ENCODE results near the gene ELOA. TPM values are rescaled to one million over a fixed set of nuclear protein-coding genes. Genes with fewer than 3 reads are reported as not detected.

ELOA gene
- total and polyA plus RNA-seq, 9 of the 15 experiments (the other 6 are each of a cell fraction or from before 2014, with no cell fraction given): 31.9 to 98.6 (median 61.3) TPM

DNA sequence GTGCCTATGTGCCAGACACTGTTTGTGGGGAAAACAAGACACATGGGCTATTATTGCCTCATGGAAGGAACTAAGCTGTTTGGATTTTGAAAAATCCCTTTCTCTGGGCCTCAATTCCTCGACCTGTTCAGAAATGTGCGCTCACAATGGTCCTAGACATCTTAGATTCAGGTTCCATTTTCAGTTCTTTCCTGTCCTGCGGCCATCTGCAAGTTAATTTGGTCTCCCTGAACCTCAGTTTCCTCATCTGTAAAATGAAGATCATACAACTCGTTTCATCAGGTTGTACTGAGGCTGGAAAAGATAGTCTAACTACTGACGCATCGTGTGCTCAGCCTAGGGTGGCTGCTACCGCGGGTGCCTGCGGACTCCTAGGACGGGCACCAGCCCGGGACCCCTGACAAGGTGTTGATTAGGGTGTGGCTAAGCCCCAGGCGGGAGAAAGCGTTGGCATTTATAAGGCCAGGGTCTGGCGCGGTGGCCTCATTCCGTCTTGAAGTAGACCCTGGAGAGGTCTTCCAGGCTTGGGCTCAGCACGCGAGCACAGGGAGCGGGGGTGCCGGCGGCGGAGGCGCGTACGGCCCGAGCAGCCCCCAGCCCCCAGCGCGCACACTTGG is 493 bp upstream of the ELOA start (continued):
- TF ChIP-seq, protein P1, sequence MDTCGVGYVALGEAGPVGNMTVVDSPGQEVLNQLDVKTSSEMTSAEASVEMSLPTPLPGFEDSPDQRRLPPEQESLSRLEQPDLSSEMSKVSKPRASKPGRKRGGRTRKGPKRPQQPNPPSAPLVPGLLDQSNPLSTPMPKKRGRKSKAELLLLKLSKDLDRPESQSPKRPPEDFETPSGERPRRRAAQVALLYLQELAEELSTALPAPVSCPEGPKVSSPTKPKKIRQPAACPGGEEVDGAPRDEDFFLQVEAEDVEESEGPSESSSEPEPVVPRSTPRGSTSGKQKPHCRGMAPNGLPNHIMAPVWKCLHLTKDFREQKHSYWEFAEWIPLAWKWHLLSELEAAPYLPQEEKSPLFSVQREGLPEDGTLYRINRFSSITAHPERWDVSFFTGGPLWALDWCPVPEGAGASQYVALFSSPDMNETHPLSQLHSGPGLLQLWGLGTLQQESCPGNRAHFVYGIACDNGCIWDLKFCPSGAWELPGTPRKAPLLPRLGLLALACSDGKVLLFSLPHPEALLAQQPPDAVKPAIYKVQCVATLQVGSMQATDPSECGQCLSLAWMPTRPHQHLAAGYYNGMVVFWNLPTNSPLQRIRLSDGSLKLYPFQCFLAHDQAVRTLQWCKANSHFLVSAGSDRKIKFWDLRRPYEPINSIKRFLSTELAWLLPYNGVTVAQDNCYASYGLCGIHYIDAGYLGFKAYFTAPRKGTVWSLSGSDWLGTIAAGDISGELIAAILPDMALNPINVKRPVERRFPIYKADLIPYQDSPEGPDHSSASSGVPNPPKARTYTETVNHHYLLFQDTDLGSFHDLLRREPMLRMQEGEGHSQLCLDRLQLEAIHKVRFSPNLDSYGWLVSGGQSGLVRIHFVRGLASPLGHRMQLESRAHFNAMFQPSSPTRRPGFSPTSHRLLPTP (IDR thresholded peaks at IDR 0.05; ENCODE audit: borderline replicate concordance, extremely low read depth, insufficient read length): no peak
- TF ChIP-seq SMAD1 (IDR thresholded peaks at IDR 0.05; ENCODE audit: low read depth, low read length, partially characterized antibody): no peak
- 0 out of 4 replicates have a peak, but pooled peaks of 1 of the 2 experiments have one; percentile 7 for TF ChIP-seq ETV6 (IDR thresholded peaks at IDR 0.05; ENCODE audit: borderline replicate concordance in 1 of 2, low read depth in 2 of 2, low read length in 1 of 2)
- peak; percentile 7; the same call in 1 of the 2 replicates for TF ChIP-seq ETV6 (CRISPR knock-in tag; IDR thresholded peaks at IDR 0.05; ENCODE audit: borderline replicate concordance)
- no peak for TF ChIP-seq EGR1 (conservative IDR thresholded peaks at IDR 0.05)
- no peak for TF ChIP-seq TRIM24 (IDR thresholded peaks at IDR 0.05)
- TF ChIP-seq, protein P2, sequence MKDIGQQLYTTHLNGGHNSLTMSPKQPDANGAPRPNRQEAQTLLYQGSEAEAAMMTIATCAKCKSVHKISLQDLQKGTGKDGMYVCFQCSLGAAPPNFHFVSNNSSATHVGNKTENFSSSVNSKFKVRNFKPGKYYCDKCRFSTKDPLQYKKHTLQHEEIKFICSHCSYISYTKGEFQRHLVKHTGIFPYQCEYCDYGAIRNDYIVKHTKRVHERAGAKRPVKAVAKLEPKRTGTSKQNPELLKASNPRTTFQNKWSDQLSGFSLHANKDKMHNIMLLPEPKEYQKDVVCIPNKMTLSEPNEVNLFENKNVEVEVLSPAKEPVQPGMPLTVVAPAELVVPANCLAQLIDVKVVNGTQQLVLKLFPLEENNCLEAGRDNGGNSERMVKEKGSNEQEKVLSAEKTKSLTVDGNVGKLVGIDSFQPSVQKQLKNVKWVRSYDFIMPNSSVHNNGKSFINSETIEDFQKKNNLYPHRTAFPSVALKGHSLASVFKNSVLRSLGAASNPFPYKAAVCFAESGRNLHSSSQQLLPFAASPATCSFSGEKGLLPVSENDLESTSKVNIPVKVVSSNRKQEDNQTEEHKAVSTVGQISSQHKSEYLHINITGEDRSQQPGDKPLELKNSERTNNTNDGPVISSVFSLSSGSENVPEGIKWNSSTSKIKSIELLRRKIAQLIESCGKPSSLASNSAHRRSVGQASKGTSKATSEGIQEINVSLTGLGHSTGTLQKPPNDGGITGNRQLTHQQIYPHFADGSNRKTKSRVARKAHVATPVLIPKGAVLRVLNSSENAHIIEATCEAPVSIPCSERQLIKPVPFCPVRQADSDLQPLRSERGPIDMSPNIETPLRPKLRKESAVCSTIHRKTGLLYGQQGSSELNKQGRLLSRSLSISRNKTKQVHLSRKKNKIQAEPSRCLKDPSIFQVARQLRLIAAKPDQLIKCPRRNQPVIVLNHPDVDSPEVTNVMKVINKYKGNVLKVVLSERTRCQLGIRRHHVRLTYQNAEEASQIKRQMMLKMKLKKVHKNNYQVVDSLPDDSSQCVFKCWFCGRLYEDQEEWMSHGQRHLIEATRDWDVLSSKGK (CRISPR knock-in tag; IDR thresholded peaks at IDR 0.05): no peak
- TF ChIP-seq ZNF165 (CRISPR knock-in tag; IDR thresholded peaks at IDR 0.05; ENCODE audit: borderline replicate concordance): 0 out of 2 replicates have a peak, but pooled peaks have one; percentile 48
- no peak for TF ChIP-seq HMG20A (CRISPR knock-in tag; conservative IDR thresholded peaks at IDR 0.05)
- TF ChIP-seq ZBTB1 (CRISPR knock-in tag; IDR thresholded peaks at IDR 0.05; ENCODE audit: borderline replicate concordance, low read depth): no peak
- TF ChIP-seq, protein P3, sequence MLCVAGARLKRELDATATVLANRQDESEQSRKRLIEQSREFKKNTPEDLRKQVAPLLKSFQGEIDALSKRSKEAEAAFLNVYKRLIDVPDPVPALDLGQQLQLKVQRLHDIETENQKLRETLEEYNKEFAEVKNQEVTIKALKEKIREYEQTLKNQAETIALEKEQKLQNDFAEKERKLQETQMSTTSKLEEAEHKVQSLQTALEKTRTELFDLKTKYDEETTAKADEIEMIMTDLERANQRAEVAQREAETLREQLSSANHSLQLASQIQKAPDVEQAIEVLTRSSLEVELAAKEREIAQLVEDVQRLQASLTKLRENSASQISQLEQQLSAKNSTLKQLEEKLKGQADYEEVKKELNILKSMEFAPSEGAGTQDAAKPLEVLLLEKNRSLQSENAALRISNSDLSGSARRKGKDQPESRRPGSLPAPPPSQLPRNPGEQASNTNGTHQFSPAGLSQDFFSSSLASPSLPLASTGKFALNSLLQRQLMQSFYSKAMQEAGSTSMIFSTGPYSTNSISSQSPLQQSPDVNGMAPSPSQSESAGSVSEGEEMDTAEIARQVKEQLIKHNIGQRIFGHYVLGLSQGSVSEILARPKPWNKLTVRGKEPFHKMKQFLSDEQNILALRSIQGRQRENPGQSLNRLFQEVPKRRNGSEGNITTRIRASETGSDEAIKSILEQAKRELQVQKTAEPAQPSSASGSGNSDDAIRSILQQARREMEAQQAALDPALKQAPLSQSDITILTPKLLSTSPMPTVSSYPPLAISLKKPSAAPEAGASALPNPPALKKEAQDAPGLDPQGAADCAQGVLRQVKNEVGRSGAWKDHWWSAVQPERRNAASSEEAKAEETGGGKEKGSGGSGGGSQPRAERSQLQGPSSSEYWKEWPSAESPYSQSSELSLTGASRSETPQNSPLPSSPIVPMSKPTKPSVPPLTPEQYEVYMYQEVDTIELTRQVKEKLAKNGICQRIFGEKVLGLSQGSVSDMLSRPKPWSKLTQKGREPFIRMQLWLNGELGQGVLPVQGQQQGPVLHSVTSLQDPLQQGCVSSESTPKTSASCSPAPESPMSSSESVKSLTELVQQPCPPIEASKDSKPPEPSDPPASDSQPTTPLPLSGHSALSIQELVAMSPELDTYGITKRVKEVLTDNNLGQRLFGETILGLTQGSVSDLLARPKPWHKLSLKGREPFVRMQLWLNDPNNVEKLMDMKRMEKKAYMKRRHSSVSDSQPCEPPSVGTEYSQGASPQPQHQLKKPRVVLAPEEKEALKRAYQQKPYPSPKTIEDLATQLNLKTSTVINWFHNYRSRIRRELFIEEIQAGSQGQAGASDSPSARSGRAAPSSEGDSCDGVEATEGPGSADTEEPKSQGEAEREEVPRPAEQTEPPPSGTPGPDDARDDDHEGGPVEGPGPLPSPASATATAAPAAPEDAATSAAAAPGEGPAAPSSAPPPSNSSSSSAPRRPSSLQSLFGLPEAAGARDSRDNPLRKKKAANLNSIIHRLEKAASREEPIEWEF (CRISPR knock-in tag; IDR thresholded peaks at IDR 0.05): no peak
- no peak for TF ChIP-seq MCM3 (IDR thresholded peaks at IDR 0.05)
- 0 out of 2 replicates have a peak, but pooled peaks have one; percentile 15 for TF ChIP-seq ZNF589 (CRISPR knock-in tag; IDR thresholded peaks at IDR 0.05; ENCODE audit: low read depth)
- no peak for TF ChIP-seq ZKSCAN8 (CRISPR knock-in tag; IDR thresholded peaks at IDR 0.05)
- TF ChIP-seq ZNF41 (CRISPR knock-in tag; conservative IDR thresholded peaks at IDR 0.05): no peak
- TF ChIP-seq ZNF274 (IDR thresholded peaks at IDR 0.05; ENCODE audit: borderline replicate concordance, low read depth, low read length): no peak
- 0 out of 4 replicates have a peak, but pooled peaks of 1 of the 2 experiments have one; percentile 29 for TF ChIP-seq CSDE1 (IDR thresholded peaks at IDR 0.05)

Measured in K562 (cell line).